Ishikawa (cell line): Measurements from ENCODE around the gene PYHIN1.

Experiments
- CEBPB ChIP-seq: IDR thresholded peaks from 2 replicates; pipeline ENCODE4 v1.6.1; 2012
- CREB1 ChIP-seq: IDR thresholded peaks from 2 replicates; pipeline ENCODE4 v1.6.1; 2012; ENCODE audit warnings: low read depth
- EGR1 ChIP-seq: IDR thresholded peaks from 2 replicates; pipeline ENCODE4 v1.6.1; 2012
- EP300 ChIP-seq: IDR thresholded peaks from 2 replicates; pipeline ENCODE4 v1.6.1; 2012; ENCODE audit warnings: borderline replicate concordance
- FOXM1 ChIP-seq: IDR thresholded peaks from 2 replicates; pipeline ENCODE4 v1.6.1; 2012; ENCODE audit warnings: low read depth, borderline replicate concordance
- NFIC ChIP-seq: IDR thresholded peaks from 2 replicates; pipeline ENCODE4 v1.6.1; 2012
- RAD21 ChIP-seq: IDR thresholded peaks from 2 replicates; pipeline ENCODE4 v1.6.1; 2012; ENCODE audit warnings: low read depth
- TAF1 ChIP-seq: IDR thresholded peaks from 2 replicates; pipeline ENCODE4 v1.6.1; 2012; ENCODE audit warnings: low read depth, mild to moderate bottlenecking
- TCF12 ChIP-seq: IDR thresholded peaks from 2 replicates; pipeline ENCODE4 v1.6.1; 2012; ENCODE audit warnings: low read depth
- TEAD4 ChIP-seq: IDR thresholded peaks from 2 replicates; pipeline ENCODE4 v1.6.1; 2012
- YY1 ChIP-seq: IDR thresholded peaks from 2 replicates; pipeline ENCODE4 v1.6.1; 2012; ENCODE audit warnings: low read depth
- ZBTB7A ChIP-seq: IDR thresholded peaks from 2 replicates; pipeline ENCODE4 v1.6.1; 2012; ENCODE audit warnings: low read depth
- TF ChIP-seq, protein P1 (sequence below): IDR thresholded peaks from 2 replicates; pipeline ENCODE4 v1.6.1; 2012; ENCODE audit warnings: low read depth, mild to moderate bottlenecking
- TF ChIP-seq, protein P2 (sequence below): IDR thresholded peaks from 2 replicates; pipeline ENCODE4 v1.6.1; 2012
- TF ChIP-seq, protein P3 (sequence below): IDR thresholded peaks from 2 replicates; pipeline ENCODE4 v1.6.1; 2012

Gene PYHIN1

GRCh38 chr1:158969855-158970254 is 38.5 kb downstream of the PYHIN1 start:
- TF ChIP-seq TEAD4 (no peak), EGR1 (no peak), CEBPB (no peak), CREB1 (no peak), ZBTB7A (no peak), RAD21 (no peak), YY1 (no peak), TCF12 (no peak), NFIC (no peak), FOXM1 (no peak), TAF1 (no peak), EP300 (no peak)
- TF ChIP-seq, protein P1, sequence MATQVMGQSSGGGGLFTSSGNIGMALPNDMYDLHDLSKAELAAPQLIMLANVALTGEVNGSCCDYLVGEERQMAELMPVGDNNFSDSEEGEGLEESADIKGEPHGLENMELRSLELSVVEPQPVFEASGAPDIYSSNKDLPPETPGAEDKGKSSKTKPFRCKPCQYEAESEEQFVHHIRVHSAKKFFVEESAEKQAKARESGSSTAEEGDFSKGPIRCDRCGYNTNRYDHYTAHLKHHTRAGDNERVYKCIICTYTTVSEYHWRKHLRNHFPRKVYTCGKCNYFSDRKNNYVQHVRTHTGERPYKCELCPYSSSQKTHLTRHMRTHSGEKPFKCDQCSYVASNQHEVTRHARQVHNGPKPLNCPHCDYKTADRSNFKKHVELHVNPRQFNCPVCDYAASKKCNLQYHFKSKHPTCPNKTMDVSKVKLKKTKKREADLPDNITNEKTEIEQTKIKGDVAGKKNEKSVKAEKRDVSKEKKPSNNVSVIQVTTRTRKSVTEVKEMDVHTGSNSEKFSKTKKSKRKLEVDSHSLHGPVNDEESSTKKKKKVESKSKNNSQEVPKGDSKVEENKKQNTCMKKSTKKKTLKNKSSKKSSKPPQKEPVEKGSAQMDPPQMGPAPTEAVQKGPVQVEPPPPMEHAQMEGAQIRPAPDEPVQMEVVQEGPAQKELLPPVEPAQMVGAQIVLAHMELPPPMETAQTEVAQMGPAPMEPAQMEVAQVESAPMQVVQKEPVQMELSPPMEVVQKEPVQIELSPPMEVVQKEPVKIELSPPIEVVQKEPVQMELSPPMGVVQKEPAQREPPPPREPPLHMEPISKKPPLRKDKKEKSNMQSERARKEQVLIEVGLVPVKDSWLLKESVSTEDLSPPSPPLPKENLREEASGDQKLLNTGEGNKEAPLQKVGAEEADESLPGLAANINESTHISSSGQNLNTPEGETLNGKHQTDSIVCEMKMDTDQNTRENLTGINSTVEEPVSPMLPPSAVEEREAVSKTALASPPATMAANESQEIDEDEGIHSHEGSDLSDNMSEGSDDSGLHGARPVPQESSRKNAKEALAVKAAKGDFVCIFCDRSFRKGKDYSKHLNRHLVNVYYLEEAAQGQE, result no peak
- TF ChIP-seq, protein P2, sequence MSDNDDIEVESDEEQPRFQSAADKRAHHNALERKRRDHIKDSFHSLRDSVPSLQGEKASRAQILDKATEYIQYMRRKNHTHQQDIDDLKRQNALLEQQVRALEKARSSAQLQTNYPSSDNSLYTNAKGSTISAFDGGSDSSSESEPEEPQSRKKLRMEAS, result no peak
- TF ChIP-seq, protein P3, sequence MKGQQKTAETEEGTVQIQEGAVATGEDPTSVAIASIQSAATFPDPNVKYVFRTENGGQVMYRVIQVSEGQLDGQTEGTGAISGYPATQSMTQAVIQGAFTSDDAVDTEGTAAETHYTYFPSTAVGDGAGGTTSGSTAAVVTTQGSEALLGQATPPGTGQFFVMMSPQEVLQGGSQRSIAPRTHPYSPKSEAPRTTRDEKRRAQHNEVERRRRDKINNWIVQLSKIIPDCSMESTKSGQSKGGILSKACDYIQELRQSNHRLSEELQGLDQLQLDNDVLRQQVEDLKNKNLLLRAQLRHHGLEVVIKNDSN, result no peak

GRCh38 chr1:158972841-158973240 is 41.5 kb downstream of the PYHIN1 start:
- TF ChIP-seq ZBTB7A (no peak), CREB1 (no peak), NFIC (no peak), CEBPB (no peak), TEAD4 (no peak), EGR1 (no peak), YY1 (no peak), FOXM1 (no peak), TAF1 (no peak), EP300 (no peak), TCF12 (no peak), RAD21 (no peak)
- TF ChIP-seq, protein P1, result no peak
- TF ChIP-seq, protein P2, result no peak
- TF ChIP-seq, protein P3, result no peak

DNA sequence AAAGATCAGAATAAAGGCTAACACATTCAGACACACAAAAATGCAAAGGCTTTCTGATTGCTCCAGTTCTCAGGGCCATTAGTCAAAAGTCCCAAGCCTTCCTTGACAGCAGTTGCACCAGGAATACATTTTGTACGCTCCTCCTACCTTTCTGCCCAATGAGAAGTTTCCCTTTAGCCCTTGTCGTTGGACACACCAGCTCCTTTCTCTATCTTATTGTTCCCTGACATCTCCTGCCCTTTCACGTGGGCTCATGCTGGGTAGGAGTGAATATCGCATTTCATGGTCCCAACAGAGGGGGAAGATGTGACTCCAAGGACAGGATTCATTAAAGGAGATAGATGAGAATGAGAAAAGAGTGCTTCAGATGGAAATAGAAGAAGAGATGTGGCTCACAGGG is 44.9 kb downstream of the PYHIN1 start:
- TF ChIP-seq, protein P1, result no peak
- no peak for TF ChIP-seq TEAD4
- TF ChIP-seq EGR1, result no peak
- TF ChIP-seq YY1, result no peak
- no peak for TF ChIP-seq TCF12
- no peak for TF ChIP-seq RAD21
- TF ChIP-seq EP300, result no peak
- no peak for TF ChIP-seq ZBTB7A
- no peak for TF ChIP-seq CREB1
- TF ChIP-seq, protein P2, result no peak
- TF ChIP-seq CEBPB, result no peak
- no peak for TF ChIP-seq NFIC
- TF ChIP-seq FOXM1, result no peak

GRCh38 chr1:158978730-158979129 is 47.4 kb downstream of the PYHIN1 start:
- TF ChIP-seq FOXM1 (no peak), EGR1 (no peak), TCF12 (no peak)

GRCh38 chr1:158979229-158979628 is 47.9 kb downstream of the PYHIN1 start:
- no peak for TF ChIP-seq TEAD4
- no peak for TF ChIP-seq TCF12
- TF ChIP-seq NFIC, result no peak
- TF ChIP-seq EP300, result no peak
- TF ChIP-seq FOXM1, result no peak
- no peak for TF ChIP-seq TAF1
- no peak for TF ChIP-seq YY1
- TF ChIP-seq ZBTB7A, result no peak
- TF ChIP-seq CREB1, result no peak
- TF ChIP-seq, protein P1, result no peak
- TF ChIP-seq EGR1, result no peak
- TF ChIP-seq, protein P3, result no peak
- no peak for TF ChIP-seq RAD21
- TF ChIP-seq, protein P2, result no peak
- TF ChIP-seq CEBPB, result no peak
